Body of pancreas (tissue), 4 donors: ENCODE data around the gene MICAL2.

Source experiments
- CTCF ChIP-seq, 7 experiments: fragments of 450-650 bp in 4 of 7; fragments of 200-600 bp in 3 of 7; sonication (generic) in 3 of 7; IDR thresholded peaks; one replicate each; pipeline ENCODE4 v1.5.1; 2016 to 2019; ENCODE audit warnings: antibody characterized with exemption in 7 of 7
- POLR2A ChIP-seq, 3 donors: fragments of 450-650 bp; IDR thresholded peaks; one replicate each; pipeline ENCODE4 v1.6.1; 2016; ENCODE audit warnings: antibody characterized with exemption in 3 of 3, mild to moderate bottlenecking in 2 of 3

GRCh38 chr11:12128301-12128751, 17.9 kb downstream of the MICAL2 start:
- no peak for TF ChIP-seq CTCF (IDR thresholded peaks at IDR 0.05)
- no peak for TF ChIP-seq POLR2A (IDR thresholded peaks at IDR 0.05)
